ENCODE data around the gene FN1. TPM values are rescaled to one million over a fixed set of nuclear protein-coding genes. Genes with fewer than 3 reads are reported as not detected.
A peak's percentile ranks its signal among the peaks of the same experiment; 100 is the strongest.

FN1 gene
- total RNA-seq, 4 donors from 2014 or later = 89.6 to 220 (median 177) TPM

DNA sequence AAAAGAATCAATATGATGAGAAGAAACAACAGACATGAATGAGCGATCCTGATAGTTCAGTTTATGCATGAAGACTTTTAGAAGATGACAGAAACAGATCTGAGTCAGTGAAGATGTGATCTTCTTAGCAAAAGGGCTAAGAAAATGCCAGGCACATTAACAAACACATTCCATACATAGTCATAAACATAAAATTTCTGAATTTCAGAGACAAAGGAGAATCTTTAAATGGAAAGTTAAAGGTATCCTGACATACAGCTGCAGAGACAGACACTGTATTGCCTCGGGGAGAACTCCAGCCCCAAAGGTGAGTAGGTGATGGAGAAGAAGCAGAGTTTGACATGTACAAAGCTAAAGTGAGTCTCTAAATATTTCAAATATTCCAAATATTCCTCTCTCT is 40.6 kb upstream of the FN1 start:
- TF ChIP-seq CTCF (IDR thresholded peaks at IDR 0.05) = no peak
- ATAC-seq (ENCODE audit: low FRiP score) = no peak
- DNase-seq (ENCODE audit: low spot score) = no peak

DNA sequence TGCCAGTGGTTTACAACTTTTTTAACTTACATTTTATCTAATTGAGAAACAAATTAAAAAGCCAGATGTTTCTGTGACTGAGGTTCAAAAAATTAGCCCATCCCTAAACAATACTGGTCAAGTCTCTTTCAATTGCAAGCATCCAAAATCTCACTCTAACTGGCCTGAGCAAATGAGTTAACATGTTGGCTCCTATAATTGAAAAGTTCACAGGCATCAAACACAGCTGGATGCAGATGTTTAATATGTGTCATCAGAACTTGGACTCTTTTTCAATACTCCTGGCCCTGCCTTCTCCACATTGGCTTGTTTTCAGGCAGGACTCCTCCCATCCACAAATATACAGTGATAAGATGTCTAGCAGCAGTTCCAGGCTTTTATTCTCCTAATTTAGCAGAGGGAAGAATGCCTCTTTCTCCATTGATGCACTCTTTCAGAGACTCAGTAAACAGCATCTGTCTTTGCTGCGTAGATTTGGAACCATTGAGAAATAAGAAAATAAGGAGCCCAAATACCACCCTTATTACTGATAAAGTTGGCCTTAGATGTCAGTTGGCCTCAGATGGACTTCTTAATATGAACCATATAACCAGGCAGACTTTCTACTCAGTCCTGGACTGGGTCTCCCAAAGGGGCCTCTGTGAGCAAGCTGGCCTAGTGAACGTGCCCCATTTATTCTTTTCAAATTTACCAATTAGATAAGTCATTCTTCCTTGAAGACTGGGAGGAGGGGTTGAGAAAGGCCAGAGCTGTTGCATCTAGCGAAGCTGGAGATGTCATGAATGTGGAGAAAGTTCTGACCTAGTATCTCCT is 30.4 kb upstream of the FN1 start:
- ATAC-seq (ENCODE audit: low FRiP score) = peak; percentile 37
- DNase-seq (ENCODE audit: low spot score) = no peak
- no peak for TF ChIP-seq CTCF (IDR thresholded peaks at IDR 0.05)

DNA sequence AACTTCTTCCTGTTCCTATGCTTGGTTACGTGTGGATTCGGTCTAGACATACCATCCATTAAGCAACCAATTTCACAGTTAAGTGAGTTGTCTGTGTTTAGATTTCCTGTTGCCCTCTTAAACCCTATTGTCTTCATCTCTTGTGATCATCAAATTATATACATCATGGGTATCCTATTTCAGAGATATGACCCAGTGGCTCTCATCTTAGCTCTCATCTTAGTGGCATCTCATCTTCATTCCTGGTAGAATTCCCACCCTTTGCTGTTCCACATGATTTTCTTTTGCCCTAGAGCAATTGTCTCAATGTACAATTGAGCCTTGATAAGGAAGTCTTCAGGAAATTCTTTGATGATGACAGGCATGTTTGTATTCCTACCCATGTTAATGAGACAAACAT is 29.4 kb upstream of the FN1 start:
- DNase-seq (ENCODE audit: low spot score) (no peak), ATAC-seq (ENCODE audit: low FRiP score) (no peak)
- TF ChIP-seq CTCF (IDR thresholded peaks at IDR 0.05) = no peak

DNA sequence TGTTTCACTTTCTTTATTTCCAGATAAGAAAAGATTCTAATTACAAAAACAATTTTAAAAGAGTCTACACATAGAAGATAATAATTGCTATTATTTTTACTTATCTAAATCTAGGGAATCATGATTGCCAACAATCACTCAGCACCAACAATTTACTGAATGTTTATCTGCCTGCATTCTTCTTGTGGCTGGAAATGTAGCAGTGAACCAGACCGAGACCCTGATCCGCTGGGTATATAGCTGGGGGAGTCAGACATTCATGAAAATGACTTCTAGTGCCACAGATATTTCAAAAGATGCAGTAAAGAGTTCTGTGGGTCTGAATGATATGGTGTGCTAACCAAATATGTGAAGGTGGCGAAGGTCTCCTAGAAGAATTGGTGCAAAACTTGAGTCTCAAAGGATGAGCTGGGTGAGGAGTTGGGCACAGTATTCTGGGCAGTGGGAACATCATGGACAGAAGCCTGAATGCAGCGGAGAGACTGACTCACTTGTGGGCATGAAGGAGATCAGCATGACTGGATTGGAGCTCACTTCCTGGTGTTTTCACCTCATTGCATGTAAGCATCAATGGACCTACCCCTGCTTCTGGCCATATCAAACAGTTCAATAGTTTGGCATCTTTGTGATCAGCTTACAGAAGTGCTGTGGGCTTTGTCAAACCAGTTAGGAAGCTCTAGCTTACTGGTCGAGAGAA is 26.1 kb upstream of the FN1 start:
- ATAC-seq (ENCODE audit: low FRiP score) (no peak), DNase-seq (ENCODE audit: low spot score) (no peak)
- no peak for TF ChIP-seq CTCF (IDR thresholded peaks at IDR 0.05)

DNA sequence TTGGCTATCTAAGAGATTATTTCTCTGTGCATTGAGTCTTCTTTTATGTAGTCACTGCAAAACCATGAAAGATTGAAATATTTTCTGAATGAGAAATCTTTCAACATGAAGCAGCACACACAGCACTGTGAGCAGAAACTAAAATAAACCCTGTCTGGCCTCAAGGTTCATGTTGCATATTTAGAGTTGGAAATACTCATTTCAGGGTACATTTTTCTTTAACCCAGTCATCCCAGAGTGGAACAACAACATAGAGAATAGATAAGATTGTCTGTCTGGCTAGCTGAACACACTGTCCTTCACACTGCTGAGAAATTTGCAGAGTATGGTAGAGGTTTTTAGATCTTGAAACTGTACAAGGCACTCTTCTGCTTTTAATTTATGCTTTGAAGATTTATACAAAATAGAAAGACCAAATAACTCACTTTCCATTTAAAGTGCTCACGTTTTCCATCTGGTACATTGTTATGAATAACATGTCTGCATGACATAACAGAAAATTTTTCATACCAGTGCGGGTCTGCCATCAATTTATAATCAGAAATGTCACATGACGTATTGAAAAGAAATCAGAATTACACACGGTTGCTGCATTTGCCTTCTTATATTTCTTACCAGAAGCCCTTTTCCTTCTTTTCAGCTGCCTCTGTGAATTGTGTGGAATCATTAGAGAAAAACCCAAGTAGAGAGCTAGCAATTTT is 25.0 kb upstream of the FN1 start:
- DNase-seq (ENCODE audit: low spot score) = no peak
- TF ChIP-seq CTCF (IDR thresholded peaks at IDR 0.05) = no peak
- ATAC-seq (ENCODE audit: low FRiP score) = peak; percentile 87

DNA sequence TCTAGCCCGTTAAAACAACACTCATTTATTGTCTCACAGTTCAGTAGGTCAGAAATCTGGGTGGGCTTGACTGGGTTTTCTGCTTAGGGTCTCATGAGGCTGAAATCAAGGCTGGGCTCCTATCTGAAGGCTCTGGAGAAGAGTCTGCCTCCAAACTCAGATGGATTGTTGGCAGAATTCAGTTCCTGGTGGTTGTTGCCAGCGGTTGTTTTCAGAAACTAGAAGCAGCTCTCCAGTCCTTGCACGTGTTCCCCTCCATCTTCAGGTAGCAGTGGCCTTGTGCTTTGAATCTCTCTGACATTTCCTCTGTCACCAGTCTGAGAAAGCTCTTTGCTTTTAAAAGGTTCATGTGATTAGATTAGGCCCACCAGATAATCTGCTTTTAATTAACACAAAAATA is 20.1 kb upstream of the FN1 start:
- TF ChIP-seq CTCF (IDR thresholded peaks at IDR 0.05) = no peak
- DNase-seq (ENCODE audit: low spot score) (no peak), ATAC-seq (ENCODE audit: low FRiP score) (no peak)

Measured in omental fat pad (tissue), 4 donors.